Left lung (tissue), 10 donors: ENCODE measurements around the gene MCM6. TPM values are rescaled to one million over a fixed set of nuclear protein-coding genes. Genes with fewer than 3 reads are reported as not detected.
A peak's percentile ranks its signal among the peaks of the same experiment; 100 is the strongest.

Experiments used
- ATAC-seq: fragments of 200-7000 bp; cut with Tn5 transposase; one replicate; pipeline ENCODE4 v1.9.1; 2020; ENCODE audit warnings: moderate library complexity
- DNase-seq, 4 donors: peaks; one replicate each; pipeline ENCODE4 v3.0.0-alpha.2; 2013 to 2020
- H3K27ac ChIP-seq, 2 donors: fragments of 200-600 bp; sonication (generic) in 1 of 2; one replicate each; pipeline versions ENCODE4 v1.5.0 to v1.8.0; 2020 to 2021
- H3K27me3 ChIP-seq, 2 donors: fragments of 200-600 bp; sonication (generic) in 1 of 2; one replicate each; pipeline versions ENCODE4 v1.5.0 to v1.8.0; 2020 to 2021
- H3K36me3 ChIP-seq, 2 donors: fragments of 200-600 bp; sonication (generic) in 1 of 2; one replicate each; pipeline versions ENCODE4 v1.5.0 to v1.8.0; 2020 to 2021
- H3K4me1 ChIP-seq, 2 donors: fragments of 200-600 bp; one replicate each; pipeline ENCODE4 v1.8.0; 2021
- H3K4me3 ChIP-seq, 2 donors: fragments of 200-600 bp; sonication (generic) in 1 of 2; one replicate each; pipeline versions ENCODE4 v1.5.0 to v1.8.0; 2020 to 2021; ENCODE audit warnings: mild to moderate bottlenecking in 1 of 2
- H3K9me3 ChIP-seq, 2 donors: fragments of 200-600 bp; sonication (generic) in 1 of 2; one replicate each; pipeline versions ENCODE4 v1.5.0 to v1.8.0; 2020 to 2021
- intact Hi-C, 2 donors: fragments of 100-400 bp; cut with DNase I; formaldehyde crosslinking; loops; one replicate each; pipeline versions ENCODE4 v1.11.2 to v1.14.2; 2022
- polyA plus RNA-seq, 6 donors: library from polyadenylated mRNA; unstranded; fragments of 120-200 nt; gene quantifications; one replicate each; pipeline ENCODE4 v1.2.1, GENCODE V29; 2013; ENCODE audit not compliant: insufficient read length in 6 of 6
- total RNA-seq, 2 donors: library from RNA; stranded (reverse); fragmentation: NEBNext Ultra II Directional; extraction: Animal tissue kit (Norgen Biotek cat#: 25700); gene quantifications; one replicate each; pipeline ENCODE4 v1.2.1, GENCODE V29; 2021
- TF ChIP-seq, protein P1 (sequence below), 2 donors: fragments of 200-600 bp; sonication (generic) in 1 of 2; IDR thresholded peaks; one replicate each; pipeline versions ENCODE4 v1.5.0 to v1.8.0; 2021; ENCODE audit warnings: antibody characterized with exemption in 2 of 2
- donor health status: DM: no; HTN: yes; CAD: no.
- donor health status: DM: no; HTN: no; CAD: no.

MCM6 gene
- total and polyA plus RNA-seq, 8 donors = 21.1 to 60.8 (median 50.1) TPM

DNA sequence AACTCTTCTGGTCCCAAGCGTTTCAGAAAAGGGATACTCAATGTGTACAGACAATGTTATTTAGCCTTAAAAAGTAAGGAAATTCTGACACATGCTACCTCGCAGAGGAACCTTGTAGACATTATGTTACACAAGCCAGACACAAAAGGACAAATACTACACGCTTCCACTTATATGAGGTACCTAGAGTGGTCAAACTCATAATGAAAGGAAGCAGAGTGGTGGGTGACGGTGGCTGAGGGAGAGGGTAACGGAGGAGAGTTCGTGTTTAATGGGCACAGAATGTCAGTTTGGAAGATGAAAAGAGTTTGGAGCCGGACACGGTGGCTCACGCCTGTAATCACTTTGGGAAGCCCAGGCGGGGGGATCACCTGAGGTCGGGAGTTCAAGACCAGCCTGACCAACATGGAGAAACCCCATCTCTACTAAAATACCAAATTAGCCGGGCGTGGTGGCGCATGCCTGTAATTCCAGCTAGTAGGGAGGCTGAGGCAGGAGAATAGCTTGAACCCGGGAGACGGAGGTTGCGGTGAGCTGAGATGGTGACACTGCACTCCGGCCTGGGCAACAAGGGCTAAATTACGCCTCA, 1.4 kb downstream of the MCM6 start:
- DNase-seq (no peak), ATAC-seq (no peak)
- H3K36me3 ChIP-seq = peaks cover 0 to 24% of the 10 kb centered on the region in 2 donors
- intact Hi-C loops = no loop called here
- H3K9me3 ChIP-seq = no peaks in the 10 kb centered on the region
- peaks cover 0 to 22% of the 10 kb centered on the region in 2 donors for H3K4me1 ChIP-seq
- no peak overlapping the region for H3K27ac ChIP-seq
- peak overlapping the region; percentile 84 to 90 for H3K4me3 ChIP-seq
- H3K27me3 ChIP-seq = no peaks in the 10 kb centered on the region
- TF ChIP-seq, protein P1, sequence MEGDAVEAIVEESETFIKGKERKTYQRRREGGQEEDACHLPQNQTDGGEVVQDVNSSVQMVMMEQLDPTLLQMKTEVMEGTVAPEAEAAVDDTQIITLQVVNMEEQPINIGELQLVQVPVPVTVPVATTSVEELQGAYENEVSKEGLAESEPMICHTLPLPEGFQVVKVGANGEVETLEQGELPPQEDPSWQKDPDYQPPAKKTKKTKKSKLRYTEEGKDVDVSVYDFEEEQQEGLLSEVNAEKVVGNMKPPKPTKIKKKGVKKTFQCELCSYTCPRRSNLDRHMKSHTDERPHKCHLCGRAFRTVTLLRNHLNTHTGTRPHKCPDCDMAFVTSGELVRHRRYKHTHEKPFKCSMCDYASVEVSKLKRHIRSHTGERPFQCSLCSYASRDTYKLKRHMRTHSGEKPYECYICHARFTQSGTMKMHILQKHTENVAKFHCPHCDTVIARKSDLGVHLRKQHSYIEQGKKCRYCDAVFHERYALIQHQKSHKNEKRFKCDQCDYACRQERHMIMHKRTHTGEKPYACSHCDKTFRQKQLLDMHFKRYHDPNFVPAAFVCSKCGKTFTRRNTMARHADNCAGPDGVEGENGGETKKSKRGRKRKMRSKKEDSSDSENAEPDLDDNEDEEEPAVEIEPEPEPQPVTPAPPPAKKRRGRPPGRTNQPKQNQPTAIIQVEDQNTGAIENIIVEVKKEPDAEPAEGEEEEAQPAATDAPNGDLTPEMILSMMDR (IDR thresholded peaks at IDR 0.05) = no peak

DNA sequence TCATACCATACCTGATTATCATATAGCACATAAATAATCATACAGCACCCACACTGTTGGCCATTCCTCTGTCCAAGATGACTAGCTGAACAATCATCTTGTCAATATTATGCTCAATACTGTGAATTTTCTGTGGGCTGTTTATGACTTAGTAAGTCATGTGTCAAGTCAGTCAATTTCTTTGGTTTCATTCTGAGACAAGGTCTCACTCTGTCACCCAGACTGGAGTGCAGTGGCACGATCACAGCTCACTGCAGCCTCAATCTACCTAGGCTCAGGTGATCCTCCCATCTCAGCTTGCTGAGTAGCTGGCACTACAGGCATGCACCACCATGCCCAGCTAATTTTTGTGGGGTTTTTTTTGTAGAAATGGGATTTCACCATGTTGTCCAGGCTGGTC, 5.7 kb downstream of the MCM6 start:
- TF ChIP-seq, protein P1 (IDR thresholded peaks at IDR 0.05) = no peak
- DNase-seq (no peak), ATAC-seq (no peak)
- no peaks in the 10 kb centered on the region for H3K9me3 ChIP-seq
- intact Hi-C loops = no loop called here
- H3K36me3 ChIP-seq = peaks cover 0 to 67% of the 10 kb centered on the region in 2 donors
- H3K4me3 ChIP-seq = no peak overlapping the region
- peaks cover 0 to 14% of the 10 kb centered on the region in 2 donors for H3K4me1 ChIP-seq
- no peaks in the 10 kb centered on the region for H3K27me3 ChIP-seq
- no peak overlapping the region for H3K27ac ChIP-seq

DNA sequence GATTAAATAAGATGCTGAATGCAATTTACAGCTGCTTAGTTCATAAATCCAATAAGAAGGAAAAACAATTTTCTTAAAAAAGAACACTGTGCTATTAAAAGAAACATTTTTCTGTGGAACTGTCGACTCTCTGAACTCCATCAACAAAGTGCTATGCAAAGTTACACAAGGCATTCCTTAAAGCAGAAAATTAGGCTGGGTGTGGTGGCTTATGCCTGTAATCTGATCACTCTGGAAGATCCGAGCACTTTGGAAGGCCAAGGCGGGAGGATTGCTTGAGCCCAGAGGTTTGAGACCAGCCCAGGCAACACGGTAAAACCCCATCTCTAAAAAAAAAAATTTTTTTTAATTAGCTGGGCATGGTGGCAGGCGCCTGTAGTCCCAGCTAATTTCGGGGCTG, 13.0 kb downstream of the MCM6 start:
- peaks cover 0 to 85% of the 10 kb centered on the region in 2 donors for H3K36me3 ChIP-seq

DNA sequence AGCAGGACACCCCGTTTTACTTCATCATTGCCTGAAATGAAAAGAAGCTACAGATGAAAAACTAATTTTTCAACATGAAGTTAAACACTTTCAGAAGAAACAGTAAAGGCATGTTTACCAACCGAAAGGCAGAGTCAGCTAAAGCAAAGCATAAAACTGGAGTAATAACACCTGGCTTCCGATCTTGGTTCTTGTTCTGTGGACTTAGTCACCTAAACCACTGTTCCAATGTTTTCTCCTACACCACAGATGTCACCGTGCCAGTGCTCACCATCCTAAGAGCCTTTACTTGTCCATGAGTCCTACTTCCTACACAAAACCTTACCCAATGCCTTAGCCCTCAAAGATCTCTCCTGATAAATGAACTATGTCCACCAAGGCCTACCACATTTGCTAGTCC, 13.5 kb downstream of the MCM6 start:
- no peak for ATAC-seq
- no peaks in the 10 kb centered on the region for H3K27me3 ChIP-seq
- intact Hi-C loops = no loop called here
- no peaks in the 10 kb centered on the region for H3K4me1 ChIP-seq
- no peak for DNase-seq
- H3K36me3 ChIP-seq = peaks cover 0 to 85% of the 10 kb centered on the region in 2 donors
- TF ChIP-seq, protein P1 (IDR thresholded peaks at IDR 0.05) = no peak
- H3K9me3 ChIP-seq = no peaks in the 10 kb centered on the region
- H3K27ac ChIP-seq = no peak overlapping the region
- no peak overlapping the region for H3K4me3 ChIP-seq

More for the DNA sequence above, 13.0 kb downstream of the MCM6 start:
- Histone ChIP-seq H3K9me3 (no peaks in the 10 kb centered on the region), H3K4me1 (no peaks in the 10 kb centered on the region), H3K27me3 (no peaks in the 10 kb centered on the region), H3K4me3 (no peak overlapping the region), H3K27ac (no peak overlapping the region)
- no peak for DNase-seq
- intact Hi-C loops = no loop called here
- TF ChIP-seq, protein P1 (IDR thresholded peaks at IDR 0.05) = no peak
- ATAC-seq = no peak

- intact Hi-C loops = no loop called here
- Histone ChIP-seq H3K4me1 (no peaks in the 10 kb centered on the region), H3K36me3 (peaks cover 0 to 70% of the 10 kb centered on the region in 2 donors), H3K27me3 (no peaks in the 10 kb centered on the region), H3K9me3 (no peaks in the 10 kb centered on the region), H3K27ac (no peak overlapping the region), H3K4me3 (no peak overlapping the region)
- no peak for ATAC-seq
- no peak for DNase-seq
- TF ChIP-seq, protein P1 (IDR thresholded peaks at IDR 0.05) = no peak
Measured at GRCh38 chr2:135853401-135853800, 22.8 kb downstream of the MCM6 start.
